ENCODE data around the gene SIK3.
"Not testable (repeated sequence)": the region's sequence is repeated elsewhere in the genome, so short reads cannot be mapped to it uniquely, and the experiment has no call there.

SIK3 gene

GRCh38 chr11:116807601-116808261 is 290.5 kb downstream of the SIK3 start:
- Histone ChIP-seq H3K9ac (ENCODE audit: low read length) (no peak overlapping the region), H3K27me3 (replicated peaks; ENCODE audit: insufficient read depth, low read length) (no peaks in the 10 kb centered on the region)

GRCh38 chr11:116804001-116804400 is 294.2 kb downstream of the SIK3 start:
- Histone ChIP-seq H3K79me2 (ENCODE audit: low read length) (no peaks in the 10 kb centered on the region), H3F3A (ENCODE audit: insufficient read depth, low read length) (no peaks in the 10 kb centered on the region), H3K9ac (ENCODE audit: low read length) (no peak overlapping the region), H3K4me2 (ENCODE audit: low read depth, low read length) (no peak overlapping the region), H3K4me3 (ENCODE audit: low read length) (no peak overlapping the region), H2AFZ (ENCODE audit: low read length) (no peak overlapping the region), H3K27ac (ENCODE audit: low read length) (no peak overlapping the region), H3K9me2 (replicated peaks; ENCODE audit: insufficient read depth, low read length) (no peaks in the 10 kb centered on the region), H3K4me1 (ENCODE audit: low read length) (no peaks in the 10 kb centered on the region), H4K20me1 (ENCODE audit: insufficient read depth, low read length) (no peaks in the 10 kb centered on the region), H3K9me3 (replicated peaks; ENCODE audit: insufficient read depth, low read length) (no peaks in the 10 kb centered on the region), H3K27me3 (replicated peaks; ENCODE audit: insufficient read depth, low read length) (no peaks in the 10 kb centered on the region), H3K36me3 (replicated peaks; ENCODE audit: insufficient read depth, low read length) (no peaks in the 10 kb centered on the region)
- DNase-seq: no peak
- TF ChIP-seq EZH2 (optimal IDR thresholded peaks at IDR 0.05; ENCODE audit: low read depth, low read length): no peak

More at GRCh38 chr11:116807601-116808261, 290.5 kb downstream of the SIK3 start:
- no peaks in the 10 kb centered on the region for H3K79me2 ChIP-seq (ENCODE audit: low read length)
- H3K9me2 ChIP-seq (replicated peaks; ENCODE audit: insufficient read depth, low read length): no peaks in the 10 kb centered on the region
- no peaks in the 10 kb centered on the region for H3K9me3 ChIP-seq (replicated peaks; ENCODE audit: insufficient read depth, low read length)
- no peaks in the 10 kb centered on the region for H4K20me1 ChIP-seq (ENCODE audit: insufficient read depth, low read length)
- no peak overlapping the region for H3K4me3 ChIP-seq (ENCODE audit: low read length)
- H3F3A ChIP-seq (ENCODE audit: insufficient read depth, low read length): no peaks in the 10 kb centered on the region
- DNase-seq: no peak
- H3K4me1 ChIP-seq (ENCODE audit: low read length): no peaks in the 10 kb centered on the region
- H2AFZ ChIP-seq (ENCODE audit: low read length): no peak overlapping the region
- TF ChIP-seq EZH2phosphoT487 (IDR thresholded peaks at IDR 0.05; ENCODE audit: low read length) (no peak), EZH2 (optimal IDR thresholded peaks at IDR 0.05; ENCODE audit: low read depth, low read length) (no peak), CTCF (IDR thresholded peaks at IDR 0.05; ENCODE audit: low read length) (no peak)
- no peak overlapping the region for H3K27ac ChIP-seq (ENCODE audit: low read length)
- no peak overlapping the region for H3K4me2 ChIP-seq (ENCODE audit: low read depth, low read length)
- no peaks in the 10 kb centered on the region for H3K36me3 ChIP-seq (replicated peaks; ENCODE audit: insufficient read depth, low read length)

GRCh38 chr11:116801662-116802061 is 296.6 kb downstream of the SIK3 start:
- not testable (repeated sequence) for H3K9ac ChIP-seq (ENCODE audit: low read length); H3K79me2 ChIP-seq (ENCODE audit: low read length); H4K20me1 ChIP-seq (ENCODE audit: insufficient read depth, low read length); H3K9me2 ChIP-seq (replicated peaks; ENCODE audit: insufficient read depth, low read length); H3K9me3 ChIP-seq (replicated peaks; ENCODE audit: insufficient read depth, low read length); H3F3A ChIP-seq (ENCODE audit: insufficient read depth, low read length); H3K36me3 ChIP-seq (replicated peaks; ENCODE audit: insufficient read depth, low read length); H3K4me2 ChIP-seq (ENCODE audit: low read depth, low read length); DNase-seq; H3K4me1 ChIP-seq (ENCODE audit: low read length); H3K4me3 ChIP-seq (ENCODE audit: low read length); H2AFZ ChIP-seq (ENCODE audit: low read length); H3K27ac ChIP-seq (ENCODE audit: low read length); H3K27me3 ChIP-seq (replicated peaks; ENCODE audit: insufficient read depth, low read length)

GRCh38 chr11:116800610-116801009 is 297.6 kb downstream of the SIK3 start:
- no peak overlapping the region for H3K4me3 ChIP-seq (ENCODE audit: low read length)
- H2AFZ ChIP-seq (ENCODE audit: low read length): no peak overlapping the region
- H3K9ac ChIP-seq (ENCODE audit: low read length): no peak overlapping the region
- no peaks in the 10 kb centered on the region for H3K27me3 ChIP-seq (replicated peaks; ENCODE audit: insufficient read depth, low read length)
- H3K79me2 ChIP-seq (ENCODE audit: low read length): no peaks in the 10 kb centered on the region
- no peaks in the 10 kb centered on the region for H3K36me3 ChIP-seq (replicated peaks; ENCODE audit: insufficient read depth, low read length)
- H3K4me2 ChIP-seq (ENCODE audit: low read depth, low read length): no peak overlapping the region
- no peak for TF ChIP-seq CTCF (IDR thresholded peaks at IDR 0.05; ENCODE audit: low read length)
- TF ChIP-seq EZH2phosphoT487 (IDR thresholded peaks at IDR 0.05; ENCODE audit: low read length): no peak
- no peak for TF ChIP-seq EZH2 (optimal IDR thresholded peaks at IDR 0.05; ENCODE audit: low read depth, low read length)
- no peaks in the 10 kb centered on the region for H3K9me3 ChIP-seq (replicated peaks; ENCODE audit: insufficient read depth, low read length)
- H3K9me2 ChIP-seq (replicated peaks; ENCODE audit: insufficient read depth, low read length): no peaks in the 10 kb centered on the region
- H3K4me1 ChIP-seq (ENCODE audit: low read length): no peaks in the 10 kb centered on the region
- H3K27ac ChIP-seq (ENCODE audit: low read length): no peak overlapping the region
- DNase-seq: no peak
- no peaks in the 10 kb centered on the region for H4K20me1 ChIP-seq (ENCODE audit: insufficient read depth, low read length)
- no peaks in the 10 kb centered on the region for H3F3A ChIP-seq (ENCODE audit: insufficient read depth, low read length)

All from MM.1S (cell line).